ENCODE results near the gene RAB30.
"Not testable (repeated sequence)": the region's sequence is repeated elsewhere in the genome, so short reads cannot be mapped to it uniquely, and the experiment has no call there.

Gene RAB30

DNA sequence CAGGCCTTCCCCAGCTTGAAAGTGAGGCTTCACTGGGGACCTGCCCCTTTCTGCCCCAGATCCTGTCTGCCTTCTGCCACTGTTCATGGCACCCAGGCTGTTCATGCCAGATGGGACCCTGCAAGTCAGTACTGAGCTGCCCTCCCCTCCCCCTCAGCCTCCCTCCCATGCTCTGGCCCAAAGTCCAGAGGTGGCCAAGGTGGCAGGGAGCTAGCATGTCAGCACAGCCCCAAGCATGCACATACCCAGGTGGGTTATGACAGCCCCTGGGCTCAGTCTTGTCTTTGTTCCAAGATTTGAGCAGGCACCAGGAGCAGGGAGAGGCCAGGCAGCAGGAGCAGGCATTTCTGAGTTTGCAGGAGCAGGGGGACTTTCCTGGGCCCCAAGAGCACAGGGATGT lies 126.0 kb downstream of the RAB30 start:
- peak overlapping the region; percentile 92 for H2BK12ac ChIP-seq (ENCODE audit: low read length)
- H3K18ac ChIP-seq (ENCODE audit: low read length), result peak overlapping the region; percentile 51
- no peak overlapping the region for H2BK120ac ChIP-seq (ENCODE audit: low read depth, low read length)

DNA sequence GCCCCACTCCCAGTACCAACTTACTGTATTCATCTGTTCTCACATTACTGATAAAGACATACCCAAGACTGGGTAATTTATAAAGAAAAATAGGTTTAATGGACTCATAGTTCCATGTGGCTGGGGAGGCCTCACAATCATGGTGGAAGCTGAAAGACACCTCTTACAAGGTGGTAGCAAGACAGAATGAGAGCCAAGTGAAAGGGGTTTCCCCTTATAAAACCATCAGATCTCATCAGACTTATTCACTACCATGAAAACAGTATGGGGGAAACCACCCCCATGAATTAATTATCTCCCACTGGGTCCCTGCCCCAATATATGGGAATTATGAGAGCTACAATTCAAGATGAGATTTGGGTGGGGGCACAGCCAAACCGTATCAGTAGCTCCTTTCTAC lies 126.7 kb downstream of the RAB30 start:
- not testable (repeated sequence) for H3K18ac ChIP-seq (ENCODE audit: low read length); H3K36me3 ChIP-seq (replicated peaks in 1 of 2; ENCODE audit: control insufficient read depth in 2 of 2, insufficient read depth in 2 of 2, low read length in 2 of 2); H3K23ac ChIP-seq (ENCODE audit: low read depth, low read length, poor library complexity); H3K27me3 ChIP-seq (ENCODE audit: control insufficient read depth in 3 of 3, insufficient read depth in 3 of 3, low read depth in 1 of 3, low read length in 3 of 3); H2BK120ac ChIP-seq (ENCODE audit: low read depth, low read length); H3K14ac ChIP-seq (ENCODE audit: low read length); DNase-seq (ENCODE audit: low spot score); H2AK5ac ChIP-seq (ENCODE audit: low read depth, low read length); H2BK5ac ChIP-seq (ENCODE audit: low read length); H2AFZ ChIP-seq (ENCODE audit: low read length); H3K4me2 ChIP-seq (ENCODE audit: insufficient read depth, low read length, poor library complexity, severe bottlenecking); H3K9ac ChIP-seq (ENCODE audit: low read depth, low read length, poor library complexity); H3K4ac ChIP-seq (ENCODE audit: low read length); H3K4me1 ChIP-seq (ENCODE audit: control insufficient read depth in 2 of 2, insufficient read depth in 1 of 2, low read depth in 1 of 2, low read length in 2 of 2); H2BK15ac ChIP-seq (ENCODE audit: low read length); H3K9me3 ChIP-seq (replicated peaks in 1 of 2; ENCODE audit: control insufficient read depth in 2 of 2, insufficient read depth in 1 of 2, low read depth in 1 of 2, low read length in 2 of 2); H3K4me3 ChIP-seq (ENCODE audit: low read length in 2 of 2); H3K27ac ChIP-seq (replicated peaks; ENCODE audit: low read length); H2BK12ac ChIP-seq (ENCODE audit: low read length); H3K79me1 ChIP-seq (ENCODE audit: low read depth, low read length); H4K91ac ChIP-seq (ENCODE audit: low read depth, low read length, poor library complexity); H4K8ac ChIP-seq (ENCODE audit: low read depth, low read length)
- no CpG with 5 or more reads among the region's 1 CpG for WGBS, 2 donors (ENCODE audit: extremely low coverage in 2 of 2, insufficient read length in 2 of 2, insufficient replicate concordance in 1 of 2)

More for the DNA sequence above, 126.0 kb downstream of the RAB30 start:
- Histone ChIP-seq H3K27ac (replicated peaks; ENCODE audit: low read length) (no peak overlapping the region), H3K4me3 (ENCODE audit: low read length in 2 of 2) (no peak overlapping the region), H4K8ac (ENCODE audit: low read depth, low read length) (no peak overlapping the region), H3K79me1 (ENCODE audit: low read depth, low read length) (no peaks in the 10 kb centered on the region), H3K23ac (ENCODE audit: low read depth, low read length, poor library complexity) (peak overlapping the region; percentile 81), H3K4me1 (ENCODE audit: control insufficient read depth in 2 of 2, insufficient read depth in 1 of 2, low read depth in 1 of 2, low read length in 2 of 2) (no peaks in the 10 kb centered on the region), H2BK15ac (ENCODE audit: low read length) (no peak overlapping the region), H2BK5ac (ENCODE audit: low read length) (no peak overlapping the region), H3K4ac (ENCODE audit: low read length) (no peak overlapping the region), H4K91ac (ENCODE audit: low read depth, low read length, poor library complexity) (no peak overlapping the region), H2AFZ (ENCODE audit: low read length) (peak overlapping the region; percentile 11), H3K9ac (ENCODE audit: low read depth, low read length, poor library complexity) (no peak overlapping the region), H2AK5ac (ENCODE audit: low read depth, low read length) (no peak overlapping the region), H3K14ac (ENCODE audit: low read length) (no peak overlapping the region), H3K27me3 (ENCODE audit: control insufficient read depth in 3 of 3, insufficient read depth in 3 of 3, low read depth in 1 of 3, low read length in 3 of 3) (peaks cover 0 to 3% (median 0%) of the 10 kb centered on the region in 3 experiments), H3K4me2 (ENCODE audit: insufficient read depth, low read length, poor library complexity, severe bottlenecking) (no peak overlapping the region), H3K9me3 (replicated peaks in 1 of 2; ENCODE audit: control insufficient read depth in 2 of 2, insufficient read depth in 1 of 2, low read depth in 1 of 2, low read length in 2 of 2) (peaks cover 0 to 2% of the 10 kb centered on the region in 2 donors), H3K36me3 (replicated peaks in 1 of 2; ENCODE audit: control insufficient read depth in 2 of 2, insufficient read depth in 2 of 2, low read length in 2 of 2) (no peaks in the 10 kb centered on the region)
- DNase-seq (ENCODE audit: low spot score), result no peak

DNA sequence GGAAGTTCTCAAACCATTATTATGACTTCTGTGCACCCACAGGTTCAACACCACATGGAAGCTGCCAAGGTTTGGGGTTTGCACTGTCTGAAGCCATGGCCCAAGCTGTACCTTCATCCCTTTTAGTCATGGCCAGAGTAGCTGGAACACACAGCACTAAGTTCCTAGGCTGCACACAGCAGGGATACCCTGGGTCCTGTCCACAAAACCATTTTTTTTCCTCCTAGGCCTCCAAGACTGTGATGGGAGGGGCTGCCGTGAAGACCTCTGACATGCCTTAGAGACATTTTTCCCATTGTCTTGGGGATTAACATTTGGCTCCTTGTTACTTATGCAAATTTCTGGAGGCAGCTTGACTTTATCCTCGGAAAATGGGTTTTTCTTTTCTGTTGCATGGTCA lies 127.5 kb downstream of the RAB30 start:
- no peak overlapping the region for H3K18ac ChIP-seq (ENCODE audit: low read length)
- H3K14ac ChIP-seq (ENCODE audit: low read length), result no peak overlapping the region
- peaks cover 0 to 2% of the 10 kb centered on the region in 2 donors for H3K9me3 ChIP-seq (replicated peaks in 1 of 2; ENCODE audit: control insufficient read depth in 2 of 2, insufficient read depth in 1 of 2, low read depth in 1 of 2, low read length in 2 of 2)
- no peak for DNase-seq (ENCODE audit: low spot score)
- H3K27me3 ChIP-seq (ENCODE audit: control insufficient read depth in 3 of 3, insufficient read depth in 3 of 3, low read depth in 1 of 3, low read length in 3 of 3), result peaks cover 0 to 3% (median 0%) of the 10 kb centered on the region in 3 experiments
- H3K4me1 ChIP-seq (ENCODE audit: control insufficient read depth in 2 of 2, insufficient read depth in 1 of 2, low read depth in 1 of 2, low read length in 2 of 2), result no peaks in the 10 kb centered on the region
- H2BK12ac ChIP-seq (ENCODE audit: low read length), result no peak overlapping the region
- no peak overlapping the region for H3K23ac ChIP-seq (ENCODE audit: low read depth, low read length, poor library complexity)
- H2AK5ac ChIP-seq (ENCODE audit: low read depth, low read length), result no peak overlapping the region
- no peak overlapping the region for H4K8ac ChIP-seq (ENCODE audit: low read depth, low read length)
- no peak overlapping the region for H3K27ac ChIP-seq (replicated peaks; ENCODE audit: low read length)
- no peak overlapping the region for H3K4me2 ChIP-seq (ENCODE audit: insufficient read depth, low read length, poor library complexity, severe bottlenecking)
- H3K79me1 ChIP-seq (ENCODE audit: low read depth, low read length), result no peaks in the 10 kb centered on the region
- no peak overlapping the region for H3K9ac ChIP-seq (ENCODE audit: low read depth, low read length, poor library complexity)
- no CpG with 5 or more reads among the region's 2 CpGs for WGBS, 2 donors (ENCODE audit: extremely low coverage in 2 of 2, insufficient read length in 2 of 2, insufficient replicate concordance in 1 of 2)
- H2BK120ac ChIP-seq (ENCODE audit: low read depth, low read length), result no peak overlapping the region
- H2BK5ac ChIP-seq (ENCODE audit: low read length), result no peak overlapping the region
- H3K4me3 ChIP-seq (ENCODE audit: low read length in 2 of 2), result no peak overlapping the region
- H2AFZ ChIP-seq (ENCODE audit: low read length), result no peak overlapping the region
- no peaks in the 10 kb centered on the region for H3K36me3 ChIP-seq (replicated peaks in 1 of 2; ENCODE audit: control insufficient read depth in 2 of 2, insufficient read depth in 2 of 2, low read length in 2 of 2)
- no peak overlapping the region for H2BK15ac ChIP-seq (ENCODE audit: low read length)
- no peak overlapping the region for H4K91ac ChIP-seq (ENCODE audit: low read depth, low read length, poor library complexity)
- H3K4ac ChIP-seq (ENCODE audit: low read length), result no peak overlapping the region

DNA sequence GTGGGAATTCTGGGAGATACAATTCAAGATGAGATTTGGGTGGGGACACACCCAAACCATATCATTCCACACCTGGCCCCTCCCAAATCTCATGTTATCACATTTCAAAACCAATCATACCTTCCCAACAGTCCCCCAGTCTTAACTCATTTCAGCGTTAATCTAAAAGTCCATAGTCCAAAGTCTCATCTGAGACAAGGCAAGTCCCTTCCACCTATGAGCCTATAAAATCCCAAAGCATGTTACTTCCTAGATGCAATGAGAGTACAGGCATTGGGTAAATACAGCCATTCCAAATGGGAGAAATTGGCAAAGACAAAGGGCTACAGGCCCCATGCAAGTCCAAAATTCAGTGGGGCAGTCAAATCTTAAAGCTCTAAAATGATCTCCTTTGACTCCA lies 128.3 kb downstream of the RAB30 start:
- H2BK120ac ChIP-seq (ENCODE audit: low read depth, low read length); H2AK5ac ChIP-seq (ENCODE audit: low read depth, low read length); H3K14ac ChIP-seq (ENCODE audit: low read length); H3K4ac ChIP-seq (ENCODE audit: low read length); H3K4me2 ChIP-seq (ENCODE audit: insufficient read depth, low read length, poor library complexity, severe bottlenecking); DNase-seq (ENCODE audit: low spot score); H3K27me3 ChIP-seq (ENCODE audit: control insufficient read depth in 3 of 3, insufficient read depth in 3 of 3, low read depth in 1 of 3, low read length in 3 of 3); H3K27ac ChIP-seq (replicated peaks; ENCODE audit: low read length); H3K18ac ChIP-seq (ENCODE audit: low read length); H3K23ac ChIP-seq (ENCODE audit: low read depth, low read length, poor library complexity); H3K9ac ChIP-seq (ENCODE audit: low read depth, low read length, poor library complexity); H3K9me3 ChIP-seq (replicated peaks in 1 of 2; ENCODE audit: control insufficient read depth in 2 of 2, insufficient read depth in 1 of 2, low read depth in 1 of 2, low read length in 2 of 2); H2AFZ ChIP-seq (ENCODE audit: low read length); H2BK15ac ChIP-seq (ENCODE audit: low read length); H3K4me3 ChIP-seq (ENCODE audit: low read length in 2 of 2); H4K91ac ChIP-seq (ENCODE audit: low read depth, low read length, poor library complexity); H3K4me1 ChIP-seq (ENCODE audit: control insufficient read depth in 2 of 2, insufficient read depth in 1 of 2, low read depth in 1 of 2, low read length in 2 of 2); H2BK5ac ChIP-seq (ENCODE audit: low read length); H2BK12ac ChIP-seq (ENCODE audit: low read length); H4K8ac ChIP-seq (ENCODE audit: low read depth, low read length); H3K36me3 ChIP-seq (replicated peaks in 1 of 2; ENCODE audit: control insufficient read depth in 2 of 2, insufficient read depth in 2 of 2, low read length in 2 of 2); H3K79me1 ChIP-seq (ENCODE audit: low read depth, low read length): not testable (repeated sequence)
- WGBS, 2 donors (ENCODE audit: extremely low coverage in 2 of 2, insufficient read length in 2 of 2, insufficient replicate concordance in 1 of 2), result no CpG with 5 or more reads among the region's 1 CpG
